NCI-H1436 treated with DMSO at 0.1 percent for 48 hours (cell line): ENCODE measurements around the gene SENP2.
"Not testable (repeated sequence)": the region's sequence is repeated elsewhere in the genome, so short reads cannot be mapped to it uniquely, and the experiment has no call there.

Experiments
- DNase-seq: peaks from one replicate; lab custom pipeline; 2025; lab: John Stamatoyannopoulos, UW

Gene SENP2

GRCh38 chr3:185647134-185647879 lies 61.2 kb downstream of the SENP2 start:
- DNase-seq, result no peak

- DNase-seq, result no peak
Observed at GRCh38 chr3:185647880-185648210, 61.8 kb downstream of the SENP2 start.

GRCh38 chr3:185648396-185648795 lies 62.3 kb downstream of the SENP2 start:
- no peak for DNase-seq

- DNase-seq, result no peak
Observed at GRCh38 chr3:185649414-185649813, 63.3 kb downstream of the SENP2 start.

GRCh38 chr3:185651971-185652370 lies 65.9 kb downstream of the SENP2 start:
- DNase-seq, result no peak

- no peak for DNase-seq
Observed at GRCh38 chr3:185653949-185654757, 68.1 kb downstream of the SENP2 start.

GRCh38 chr3:185654758-185655145 lies 68.7 kb downstream of the SENP2 start:
- DNase-seq, result no peak

- no peak for DNase-seq
Observed at GRCh38 chr3:185655426-185656320, 69.6 kb downstream of the SENP2 start.

- no peak for DNase-seq
Observed at GRCh38 chr3:185656321-185656840, 70.3 kb downstream of the SENP2 start.

GRCh38 chr3:185657211-185657610 lies 71.1 kb downstream of the SENP2 start:
- DNase-seq, result no peak

- DNase-seq, result no peak
Observed at GRCh38 chr3:185657691-185658503, 71.8 kb downstream of the SENP2 start.

GRCh38 chr3:185658504-185658912 lies 72.4 kb downstream of the SENP2 start:
- DNase-seq, result no peak

- no peak for DNase-seq
Observed at GRCh38 chr3:185658943-185659342, 72.8 kb downstream of the SENP2 start.

- DNase-seq, result peak; percentile 55
Observed at GRCh38 chr3:185659942-185660921, 74.1 kb downstream of the SENP2 start.

- not testable (repeated sequence) for DNase-seq
Observed at GRCh38 chr3:185661296-185661695, 75.2 kb downstream of the SENP2 start.

- no peak for DNase-seq
Observed at GRCh38 chr3:185661772-185662171, 75.7 kb downstream of the SENP2 start.

- DNase-seq, result no peak
Observed at GRCh38 chr3:185663929-185664328, 77.8 kb downstream of the SENP2 start.

- DNase-seq, result no peak
Observed at GRCh38 chr3:185667574-185667973, 81.5 kb downstream of the SENP2 start.

- no peak for DNase-seq
Observed at GRCh38 chr3:185677146-185677829, 91.2 kb downstream of the SENP2 start.

- DNase-seq, result no peak
Observed at GRCh38 chr3:185678027-185678426, 91.9 kb downstream of the SENP2 start.
